PC-3 (cell line): ENCODE data around the gene CFAP20DC.

Source experiments
- CTCF ChIP-seq: fragments of 300-600 bp; sonication (generic); conservative IDR thresholded peaks from 2 replicates; pipeline ENCODE4 v1.5.1; 2017; ENCODE audit warnings: antibody characterized with exemption, low read depth, mild to moderate bottlenecking, low read length
- EZH2 ChIP-seq: fragments of 300-600 bp; sonication (generic); IDR thresholded peaks from one replicate; pipeline ENCODE4 v1.6.1; 2017; ENCODE audit warnings: antibody characterized with exemption, mild to moderate bottlenecking, low read length; ENCODE audit not compliant: unreplicated experiment

GRCh38 chr3:59049671-59050331 lies at the start of gene CFAP20DC:
- TF ChIP-seq EZH2, result no peak
- TF ChIP-seq CTCF, result no peak
